ENCODE data around the gene UBP1. TPM values are rescaled to one million over a fixed set of nuclear protein-coding genes. Genes with fewer than 3 reads are reported as not detected.
"Not testable (repeated sequence)": the region's sequence is repeated elsewhere in the genome, so short reads cannot be mapped to it uniquely, and the experiment has no call there.

The UBP1 gene
- total RNA-seq, 1 experiment from 2014 or later: 40.9 TPM

GRCh38 chr3:33360136-33360825 is 79.9 kb downstream of the UBP1 start:
- Histone ChIP-seq H3K36me3 (no peaks in the 10 kb centered on the region), H3K9me3 (replicated peaks) (no peaks in the 10 kb centered on the region), H3K27ac (no peak overlapping the region), H3K4me3 (no peak overlapping the region), H3K4me1 (no peaks in the 10 kb centered on the region), H3K27me3 (no peaks in the 10 kb centered on the region)
- no peak for DNase-seq

- no peak for DNase-seq
- no peaks in the 10 kb centered on the region for H3K27me3 ChIP-seq
- H3K36me3 ChIP-seq: no peaks in the 10 kb centered on the region
- H3K4me3 ChIP-seq: no peak overlapping the region
- no peak overlapping the region for H3K27ac ChIP-seq
- H3K4me1 ChIP-seq: no peaks in the 10 kb centered on the region
- H3K9me3 ChIP-seq (replicated peaks): no peaks in the 10 kb centered on the region
Observed at GRCh38 chr3:33358172-33358781, 81.9 kb downstream of the UBP1 start.

- no peak overlapping the region for H3K27ac ChIP-seq
- DNase-seq: no peak
- no peaks in the 10 kb centered on the region for H3K36me3 ChIP-seq
- H3K9me3 ChIP-seq (replicated peaks): no peaks in the 10 kb centered on the region
- no peak overlapping the region for H3K4me3 ChIP-seq
- H3K27me3 ChIP-seq: no peaks in the 10 kb centered on the region
- H3K4me1 ChIP-seq: no peaks in the 10 kb centered on the region
Observed at GRCh38 chr3:33355611-33356010, 84.6 kb downstream of the UBP1 start.

GRCh38 chr3:33339758-33340157 is 100.4 kb downstream of the UBP1 start:
- H3K9me3 ChIP-seq (replicated peaks): no peaks in the 10 kb centered on the region
- no peak overlapping the region for H3K27ac ChIP-seq
- no peaks in the 10 kb centered on the region for H3K27me3 ChIP-seq

GRCh38 chr3:33338936-33339465 is 101.2 kb downstream of the UBP1 start:
- not testable (repeated sequence) for H3K27ac ChIP-seq; H3K4me3 ChIP-seq; H3K9me3 ChIP-seq (replicated peaks); H3K4me1 ChIP-seq; H3K27me3 ChIP-seq; DNase-seq; H3K36me3 ChIP-seq

More at GRCh38 chr3:33339758-33340157, 100.4 kb downstream of the UBP1 start:
- no peak for DNase-seq
- no peaks in the 10 kb centered on the region for H3K36me3 ChIP-seq
- H3K4me3 ChIP-seq: no peak overlapping the region
- H3K4me1 ChIP-seq: no peaks in the 10 kb centered on the region

Other genes starting within 250 kb of the UBP1 start
- 14.8 and 15.6 TPM in 2 replicates for gene SUSD5, start 221.6 kb downstream of the UBP1 start, total RNA-seq (2014; rRNA removed; shearing (Covaris generic))
- gene FBXL2, start 163.0 kb downstream of the UBP1 start, total RNA-seq (2014; rRNA removed; shearing (Covaris generic)): 4.0 and 4.8 TPM in 2 replicates

All from SJCRH30 (cell line).